Peyer's patch (tissue), 4 donors: Measurements from ENCODE around the gene KAT7.

Source experiments
- POLR2A ChIP-seq, 2 donors: fragments of 450-650 bp; IDR thresholded peaks; one replicate each; pipeline ENCODE4 v1.5.1; 2017; ENCODE audit warnings: antibody characterized with exemption in 2 of 2, mild to moderate bottlenecking in 2 of 2, moderate library complexity in 2 of 2
- TF ChIP-seq, protein P1 (sequence below), 6 experiments: fragments of 450-650 bp in 4 of 6; fragments of 200-600 bp in 2 of 6; sonication (generic) in 1 of 6; IDR thresholded peaks; one replicate each; pipeline ENCODE4 v1.5.1; 2017 to 2019; ENCODE audit warnings: antibody characterized with exemption in 6 of 6, mild to moderate bottlenecking in 3 of 6, moderate library complexity in 1 of 6

- TF ChIP-seq, protein P1, sequence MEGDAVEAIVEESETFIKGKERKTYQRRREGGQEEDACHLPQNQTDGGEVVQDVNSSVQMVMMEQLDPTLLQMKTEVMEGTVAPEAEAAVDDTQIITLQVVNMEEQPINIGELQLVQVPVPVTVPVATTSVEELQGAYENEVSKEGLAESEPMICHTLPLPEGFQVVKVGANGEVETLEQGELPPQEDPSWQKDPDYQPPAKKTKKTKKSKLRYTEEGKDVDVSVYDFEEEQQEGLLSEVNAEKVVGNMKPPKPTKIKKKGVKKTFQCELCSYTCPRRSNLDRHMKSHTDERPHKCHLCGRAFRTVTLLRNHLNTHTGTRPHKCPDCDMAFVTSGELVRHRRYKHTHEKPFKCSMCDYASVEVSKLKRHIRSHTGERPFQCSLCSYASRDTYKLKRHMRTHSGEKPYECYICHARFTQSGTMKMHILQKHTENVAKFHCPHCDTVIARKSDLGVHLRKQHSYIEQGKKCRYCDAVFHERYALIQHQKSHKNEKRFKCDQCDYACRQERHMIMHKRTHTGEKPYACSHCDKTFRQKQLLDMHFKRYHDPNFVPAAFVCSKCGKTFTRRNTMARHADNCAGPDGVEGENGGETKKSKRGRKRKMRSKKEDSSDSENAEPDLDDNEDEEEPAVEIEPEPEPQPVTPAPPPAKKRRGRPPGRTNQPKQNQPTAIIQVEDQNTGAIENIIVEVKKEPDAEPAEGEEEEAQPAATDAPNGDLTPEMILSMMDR (IDR thresholded peaks at IDR 0.05), result no peak
- no peak for TF ChIP-seq POLR2A (IDR thresholded peaks at IDR 0.05)
Observed at GRCh38 chr17:49870298-49870697, 81.8 kb downstream of the KAT7 start.
